ENCODE data around the gene RBL2. TPM values are rescaled to one million over a fixed set of nuclear protein-coding genes. Genes with fewer than 3 reads are reported as not detected.
"Not testable (repeated sequence)": the region's sequence is repeated elsewhere in the genome, so short reads cannot be mapped to it uniquely, and the experiment has no call there.

The RBL2 gene
- 10 to 100 TPM; 52.7 to 54.9 TPM for total RNA-seq
- long read RNA-seq, donor 1, full-length matches to known transcripts, result 13 of 40 reads
- long read RNA-seq, donor 1, partial matches to known transcripts, result 15 of 40 reads
- long read RNA-seq, donor 1, other reads (novel, unspliced or antisense), result 12 of 40 reads
- long read RNA-seq, donor 2, partial matches to known transcripts, result 49 of 53 reads
- long read RNA-seq, donor 2, other reads (novel, unspliced or antisense), result 4 of 53 reads

- intact Hi-C loops (cut with DNase I), result no loop called here
- peak; percentile 96 for DNase-seq (ENCODE audit: low spot score)
Measured at GRCh38 chr16:53434377-53435065, at the start of gene RBL2. Gene RBL2 (plus strand): TSS chr16:53434471. CDS start chr16:53434557, 86 bp downstream.

- intact Hi-C loops (cut with DNase I); DNase-seq (ENCODE audit: low spot score): not testable (repeated sequence)
Measured at GRCh38 chr16:53384610-53385009, 49.7 kb upstream of the RBL2 start.

- intact Hi-C loops (cut with DNase I), result no loop called here
Measured at GRCh38 chr16:53404959-53405358, 29.3 kb upstream of the RBL2 start.

GRCh38 chr16:53412549-53412948, 21.7 kb upstream of the RBL2 start:
- intact Hi-C loops (cut with DNase I), result no loop called here
- DNase-seq (ENCODE audit: low spot score), result peak; percentile 71

More at GRCh38 chr16:53404959-53405358, 29.3 kb upstream of the RBL2 start:
- DNase-seq (ENCODE audit: low spot score), result no peak

- intact Hi-C loops (cut with DNase I), result no loop called here
Measured at GRCh38 chr16:53413864-53414263, 20.4 kb upstream of the RBL2 start.

GRCh38 chr16:53414381-53414780, 19.9 kb upstream of the RBL2 start:
- DNase-seq (ENCODE audit: low spot score), result no peak
- intact Hi-C loops (cut with DNase I), result no loop called here

More at GRCh38 chr16:53413864-53414263, 20.4 kb upstream of the RBL2 start:
- peak; percentile 74 for DNase-seq (ENCODE audit: low spot score)

- intact Hi-C loops (cut with DNase I), result no loop called here
- no peak for DNase-seq (ENCODE audit: low spot score)
Measured at GRCh38 chr16:53415504-53415903, 18.8 kb upstream of the RBL2 start.

- no peak for DNase-seq (ENCODE audit: low spot score)
- intact Hi-C loops (cut with DNase I), result no loop called here
Measured at GRCh38 chr16:53417011-53417410, 17.3 kb upstream of the RBL2 start.

GRCh38 chr16:53417976-53418375, 16.3 kb upstream of the RBL2 start:
- no peak for DNase-seq (ENCODE audit: low spot score)
- intact Hi-C loops (cut with DNase I), result no loop called here

GRCh38 chr16:53419383-53419709, 14.9 kb upstream of the RBL2 start:
- DNase-seq (ENCODE audit: low spot score); intact Hi-C loops (cut with DNase I): not testable (repeated sequence)

- intact Hi-C loops (cut with DNase I), result no loop called here
Measured at GRCh38 chr16:53421248-53421647, 13.0 kb upstream of the RBL2 start.

GRCh38 chr16:53423968-53424367, 10.3 kb upstream of the RBL2 start:
- DNase-seq (ENCODE audit: low spot score); intact Hi-C loops (cut with DNase I): not testable (repeated sequence)

More at GRCh38 chr16:53421248-53421647, 13.0 kb upstream of the RBL2 start:
- no peak for DNase-seq (ENCODE audit: low spot score)

GRCh38 chr16:53428681-53429080, 5.6 kb upstream of the RBL2 start:
- DNase-seq (ENCODE audit: low spot score), result no peak
- intact Hi-C loops (cut with DNase I), result no loop called here

- intact Hi-C loops (cut with DNase I), result no loop called here
- DNase-seq (ENCODE audit: low spot score), result no peak
Measured at GRCh38 chr16:53429221-53429943, 4.9 kb upstream of the RBL2 start.

- DNase-seq (ENCODE audit: low spot score), result no peak
- intact Hi-C loops (cut with DNase I), result no loop called here
Measured at GRCh38 chr16:53430363-53430762, 3.9 kb upstream of the RBL2 start.

- DNase-seq (ENCODE audit: low spot score), result no peak
- intact Hi-C loops (cut with DNase I), result no loop called here
Measured at GRCh38 chr16:53433509-53433908, 762 bp upstream of the RBL2 start.

- no peak for DNase-seq (ENCODE audit: low spot score)
- intact Hi-C loops (cut with DNase I), result no loop called here
Measured at GRCh38 chr16:53433930-53434376, 318 bp upstream of the RBL2 start.

- intact Hi-C loops (cut with DNase I), result no loop called here
Measured at GRCh38 chr16:53435066-53435688, 906 bp downstream of the RBL2 start.

GRCh38 chr16:53440125-53440524, 5.9 kb downstream of the RBL2 start:
- intact Hi-C loops (cut with DNase I), result no loop called here
- DNase-seq (ENCODE audit: low spot score), result no peak

More at GRCh38 chr16:53435066-53435688, 906 bp downstream of the RBL2 start:
- peak; percentile 86 for DNase-seq (ENCODE audit: low spot score)

GRCh38 chr16:53445534-53445933, 11.3 kb downstream of the RBL2 start:
- intact Hi-C loops (cut with DNase I), result no loop called here
- no peak for DNase-seq (ENCODE audit: low spot score)
